Prostate gland (tissue), 2 donors: ENCODE data around the gene FARS2.

Experiments
- POLR2A ChIP-seq: fragments of 450-650 bp; IDR thresholded peaks from one replicate; pipeline ENCODE4 v1.6.1; 2016; ENCODE audit warnings: antibody characterized with exemption, mild to moderate bottlenecking
- POLR2AphosphoS5 ChIP-seq: sonication (generic); formaldehyde crosslinking; IDR thresholded peaks from one replicate; pipeline ENCODE4 v1.6.1; 2017; ENCODE audit warnings: antibody characterized with exemption
- TF ChIP-seq, protein P1 (sequence below), 4 experiments: fragments of 200-600 bp in 2 of 4; fragments of 450-650 bp in 2 of 4; sonication (generic) in 2 of 4; IDR thresholded peaks; 1 replicate in 3 of 4; 2 replicates in 1 of 4; pipeline ENCODE4 v1.5.1; 2016 to 2019; ENCODE audit warnings: antibody characterized with exemption in 4 of 4, mild to moderate bottlenecking in 2 of 4, moderate library complexity in 2 of 4

GRCh38 chr6:5786321-5786968, 525.1 kb downstream of the FARS2 start:
- TF ChIP-seq POLR2AphosphoS5 (no peak), POLR2A (no peak)
- TF ChIP-seq, protein P1, sequence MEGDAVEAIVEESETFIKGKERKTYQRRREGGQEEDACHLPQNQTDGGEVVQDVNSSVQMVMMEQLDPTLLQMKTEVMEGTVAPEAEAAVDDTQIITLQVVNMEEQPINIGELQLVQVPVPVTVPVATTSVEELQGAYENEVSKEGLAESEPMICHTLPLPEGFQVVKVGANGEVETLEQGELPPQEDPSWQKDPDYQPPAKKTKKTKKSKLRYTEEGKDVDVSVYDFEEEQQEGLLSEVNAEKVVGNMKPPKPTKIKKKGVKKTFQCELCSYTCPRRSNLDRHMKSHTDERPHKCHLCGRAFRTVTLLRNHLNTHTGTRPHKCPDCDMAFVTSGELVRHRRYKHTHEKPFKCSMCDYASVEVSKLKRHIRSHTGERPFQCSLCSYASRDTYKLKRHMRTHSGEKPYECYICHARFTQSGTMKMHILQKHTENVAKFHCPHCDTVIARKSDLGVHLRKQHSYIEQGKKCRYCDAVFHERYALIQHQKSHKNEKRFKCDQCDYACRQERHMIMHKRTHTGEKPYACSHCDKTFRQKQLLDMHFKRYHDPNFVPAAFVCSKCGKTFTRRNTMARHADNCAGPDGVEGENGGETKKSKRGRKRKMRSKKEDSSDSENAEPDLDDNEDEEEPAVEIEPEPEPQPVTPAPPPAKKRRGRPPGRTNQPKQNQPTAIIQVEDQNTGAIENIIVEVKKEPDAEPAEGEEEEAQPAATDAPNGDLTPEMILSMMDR (IDR thresholded peaks at IDR 0.05): no peak
